Skin of body (tissue), 2 donors: ENCODE results near the gene MAGEF1. TPM values are rescaled to one million over a fixed set of nuclear protein-coding genes. Genes with fewer than 3 reads are reported as not detected.

Experiments
- DNase-seq: peaks from one replicate; lab custom pipeline; 2025; lab: John Stamatoyannopoulos, UW
- total RNA-seq: library from RNA; depleted of rRNA; stranded (reverse); fragments of >200 nt; gene quantifications from one replicate; pipeline ENCODE4 v1.2.3, GENCODE V29; 2014

MAGEF1 gene, protein sequence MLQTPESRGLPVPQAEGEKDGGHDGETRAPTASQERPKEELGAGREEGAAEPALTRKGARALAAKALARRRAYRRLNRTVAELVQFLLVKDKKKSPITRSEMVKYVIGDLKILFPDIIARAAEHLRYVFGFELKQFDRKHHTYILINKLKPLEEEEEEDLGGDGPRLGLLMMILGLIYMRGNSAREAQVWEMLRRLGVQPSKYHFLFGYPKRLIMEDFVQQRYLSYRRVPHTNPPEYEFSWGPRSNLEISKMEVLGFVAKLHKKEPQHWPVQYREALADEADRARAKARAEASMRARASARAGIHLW
- total RNA-seq: 21.3 TPM

DNA sequence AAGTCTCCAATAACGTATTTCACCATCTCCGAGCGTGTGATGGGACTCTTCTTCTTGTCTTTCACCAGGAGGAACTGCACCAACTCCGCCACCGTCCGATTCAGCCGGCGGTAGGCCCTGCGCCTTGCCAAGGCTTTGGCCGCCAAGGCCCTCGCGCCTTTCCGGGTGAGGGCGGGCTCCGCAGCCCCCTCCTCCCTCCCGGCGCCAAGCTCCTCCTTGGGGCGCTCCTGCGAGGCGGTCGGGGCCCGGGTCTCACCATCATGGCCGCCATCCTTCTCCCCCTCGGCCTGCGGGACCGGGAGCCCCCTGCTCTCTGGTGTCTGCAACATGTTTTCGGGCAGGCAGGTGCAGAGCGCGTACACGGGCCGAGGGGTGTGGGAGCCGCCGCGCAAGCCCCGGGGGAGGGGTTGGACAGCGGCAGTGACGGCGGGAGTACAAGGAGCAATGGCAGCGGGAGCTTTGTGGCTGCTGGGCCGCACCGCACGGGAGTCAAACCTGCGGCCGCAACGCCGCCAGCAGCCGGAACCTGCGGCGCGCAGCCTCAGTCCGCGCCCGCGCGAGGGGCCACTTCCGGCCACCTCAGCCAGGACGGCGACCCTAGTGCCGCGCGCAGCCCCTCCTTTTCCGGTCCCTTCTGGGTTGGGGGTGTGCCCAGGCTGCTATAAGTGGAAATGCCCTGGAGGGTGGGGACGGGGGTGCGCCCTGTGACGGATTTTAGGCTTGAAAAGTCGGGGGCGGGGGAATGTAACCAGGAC is at the start of gene MAGEF1:
Gene MAGEF1 (minus strand): TSS at position 572 of the 755 bp plus-strand sequence. CDS start 243 bp downstream, at position 329.
- DNase-seq: peak; percentile 80

DNA sequence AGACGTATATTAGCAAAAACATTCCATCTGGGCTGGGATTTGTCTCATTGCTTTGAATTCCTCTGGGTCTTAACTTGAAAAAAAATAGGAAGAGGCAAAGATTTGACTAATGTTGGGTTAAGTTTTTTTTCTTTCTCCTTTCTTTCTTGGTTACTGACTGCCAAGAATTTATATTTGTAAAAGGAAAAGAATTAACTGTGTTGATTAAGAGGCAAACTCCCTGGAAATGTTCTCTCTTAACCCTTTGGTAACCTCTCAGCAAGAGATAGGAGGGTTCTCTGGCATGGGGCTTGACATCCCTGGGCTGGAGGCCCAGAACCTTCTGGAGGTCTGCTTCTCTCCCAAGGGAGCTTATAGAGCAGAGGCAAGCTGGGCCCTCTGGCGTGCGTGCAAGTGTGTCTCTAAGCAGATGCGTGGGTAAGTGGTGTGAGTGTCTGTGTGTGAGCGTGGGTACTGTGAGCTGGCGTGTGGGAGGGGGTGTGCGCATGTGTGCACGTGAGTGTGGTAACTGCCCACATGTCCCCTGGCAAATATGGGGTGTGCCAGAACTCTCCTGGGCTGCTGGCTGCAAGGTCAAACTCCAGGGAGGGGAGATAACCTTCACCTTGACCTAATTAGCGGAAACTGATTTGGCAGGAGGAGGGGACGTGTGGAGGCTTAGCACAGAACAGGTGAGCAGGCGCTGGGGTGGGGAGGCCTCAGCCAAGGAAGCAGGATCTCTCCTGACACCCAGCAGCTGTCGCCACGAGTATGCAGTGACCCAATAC is 49.4 kb upstream of the MAGEF1 start:
- peak; percentile 96 for DNase-seq

DNA sequence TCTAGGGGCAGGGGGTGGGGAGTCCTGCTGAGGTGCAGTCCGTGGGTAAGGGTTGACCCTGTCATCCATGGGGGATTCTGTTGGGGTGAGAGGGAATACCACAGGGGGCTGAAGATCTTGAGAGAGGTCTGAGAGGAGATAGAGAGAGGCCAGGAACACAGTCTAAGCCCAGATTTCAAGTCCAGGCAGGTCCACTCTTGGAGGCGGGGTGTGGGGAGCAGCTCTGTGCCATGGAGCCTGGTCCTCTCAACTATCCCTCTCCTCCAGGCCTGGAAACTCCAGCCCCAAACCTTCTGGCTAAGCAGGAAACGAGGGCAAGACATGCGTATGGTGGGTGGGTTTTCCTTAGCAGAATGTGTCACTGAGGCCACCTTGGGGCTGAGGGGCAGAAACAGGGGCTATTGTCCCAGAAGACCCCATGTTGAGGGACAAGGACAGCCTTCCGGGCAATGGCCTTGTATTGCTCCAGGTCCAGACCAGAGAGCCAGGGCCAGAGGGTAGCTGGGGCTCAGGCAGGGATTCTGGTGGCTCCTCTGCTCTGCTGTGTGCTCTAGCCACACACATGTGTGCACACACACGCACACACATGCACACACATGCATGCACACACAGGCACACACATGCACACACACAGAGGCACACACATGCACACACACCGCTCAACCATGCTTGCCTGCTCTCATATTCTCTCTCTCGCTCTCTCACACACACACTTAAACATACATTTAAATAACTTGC is 48.6 kb upstream of the MAGEF1 start:
- no peak for DNase-seq

DNA sequence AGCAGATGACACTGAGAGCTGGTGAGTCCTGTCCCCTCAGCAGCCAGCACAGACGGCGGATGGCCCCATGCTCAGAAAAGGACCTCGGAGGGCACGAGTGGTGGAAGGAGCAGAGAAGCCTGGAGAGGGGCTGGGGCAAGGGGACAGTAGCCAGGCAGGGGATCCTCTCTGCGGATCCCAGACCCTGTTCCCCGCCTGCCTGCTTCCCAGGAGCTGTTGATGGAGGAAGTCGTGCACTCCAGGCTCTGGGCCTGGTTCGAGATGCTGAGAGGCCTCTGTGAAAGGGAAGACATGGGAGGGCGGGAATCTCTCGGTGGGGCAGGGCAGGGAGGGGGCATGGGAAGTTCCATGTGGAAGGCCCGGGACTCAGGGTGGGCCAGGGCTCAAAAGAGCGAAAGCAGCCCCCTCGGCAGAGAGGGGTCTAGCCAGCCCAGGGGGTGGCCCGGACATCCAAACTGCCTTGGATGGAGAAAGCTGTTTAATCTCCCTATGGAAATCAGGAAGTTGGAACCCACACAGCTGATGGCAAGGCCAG is 47.9 kb upstream of the MAGEF1 start:
- no peak for DNase-seq

DNA sequence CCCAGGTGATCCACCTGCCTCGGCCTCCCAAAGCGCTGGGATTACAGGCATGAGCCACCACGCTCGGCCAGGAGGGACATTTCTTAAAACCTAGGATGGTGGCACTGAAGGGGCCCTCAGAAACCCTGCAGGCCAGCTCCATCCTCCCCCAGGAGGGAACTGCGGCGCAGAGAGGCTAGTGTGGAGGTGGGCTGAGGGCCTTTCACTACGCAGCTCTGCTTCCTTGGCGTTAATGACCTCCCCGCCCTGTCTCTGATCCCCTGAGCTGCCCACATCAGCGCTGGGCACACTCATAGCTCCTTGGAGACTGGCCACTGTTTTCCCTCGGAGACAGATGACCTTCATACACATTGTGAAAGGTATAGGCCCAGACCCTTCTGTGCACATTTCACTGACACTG is 46.2 kb upstream of the MAGEF1 start:
- DNase-seq: no peak

DNA sequence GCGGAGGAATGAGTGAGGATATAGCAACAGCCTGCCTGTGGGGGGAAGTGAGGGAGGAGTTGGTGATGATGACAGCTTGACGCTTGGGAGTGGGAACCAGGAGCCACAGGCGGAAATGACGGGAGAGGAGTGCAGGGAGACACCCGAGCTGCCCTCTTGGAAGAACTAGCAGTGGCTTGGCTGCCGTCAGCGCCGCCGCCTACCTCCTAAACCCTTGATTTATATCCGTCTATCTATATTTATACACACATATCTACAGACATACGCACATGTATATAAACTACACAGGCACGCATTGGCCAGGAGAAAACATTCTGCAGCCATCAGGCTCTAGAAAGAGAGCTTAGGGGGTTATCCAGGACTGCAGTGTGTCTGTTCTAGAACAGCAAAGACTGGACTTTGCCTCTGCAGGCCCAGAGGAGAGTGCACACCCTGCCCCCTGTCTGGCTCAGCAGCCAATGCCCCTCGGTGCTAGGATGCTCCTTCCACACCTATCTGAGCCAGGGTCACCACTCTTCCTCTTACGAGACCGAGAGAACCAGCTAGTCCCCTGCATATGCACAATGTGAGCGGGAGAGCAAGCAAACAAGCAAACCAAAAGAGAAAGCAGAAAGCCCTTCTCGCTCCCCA is 45.3 kb upstream of the MAGEF1 start:
- DNase-seq: peak; percentile 97

DNA sequence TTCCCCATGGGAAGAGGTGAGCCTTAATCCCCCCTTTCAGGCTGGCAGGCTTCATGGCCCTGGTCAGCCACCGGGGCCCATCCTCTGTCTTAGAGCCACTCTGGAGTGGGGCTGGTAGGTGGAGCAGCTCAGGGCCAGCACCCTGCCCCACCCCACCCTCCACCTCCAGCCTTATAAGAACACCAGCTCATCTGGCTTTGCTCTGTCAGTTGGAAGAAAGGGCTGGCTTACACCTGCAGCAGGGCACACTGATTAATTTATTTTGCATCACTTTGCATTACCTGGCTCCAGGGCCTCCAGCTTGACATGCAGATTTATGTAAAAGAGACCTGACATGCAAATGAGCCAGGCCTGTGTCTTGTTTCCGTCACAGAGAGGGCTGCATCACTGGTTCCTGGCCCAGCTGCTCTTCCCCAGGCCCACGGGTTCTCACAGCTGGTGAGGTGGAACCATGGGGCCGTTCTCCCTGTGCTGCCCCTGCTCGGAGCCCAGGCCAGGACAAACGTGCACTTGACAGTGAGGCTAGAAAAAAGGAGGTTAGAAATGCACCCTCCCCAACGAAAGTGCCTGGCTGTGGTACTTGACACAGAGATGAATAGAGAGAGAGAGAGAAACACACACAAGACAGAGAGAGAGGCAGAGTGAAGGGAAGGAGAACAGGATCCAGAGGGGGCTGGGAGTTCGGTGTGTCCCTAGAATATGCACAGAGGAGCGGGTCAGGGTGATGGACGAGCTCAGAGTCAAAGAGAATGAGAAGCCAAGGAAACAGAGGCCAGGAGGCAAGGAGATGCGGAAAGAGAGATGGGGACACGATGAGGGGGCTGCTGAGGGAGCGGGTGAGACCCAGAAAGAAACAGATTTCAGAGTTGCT is 44.5 kb upstream of the MAGEF1 start:
- peak; percentile 66 for DNase-seq

DNA sequence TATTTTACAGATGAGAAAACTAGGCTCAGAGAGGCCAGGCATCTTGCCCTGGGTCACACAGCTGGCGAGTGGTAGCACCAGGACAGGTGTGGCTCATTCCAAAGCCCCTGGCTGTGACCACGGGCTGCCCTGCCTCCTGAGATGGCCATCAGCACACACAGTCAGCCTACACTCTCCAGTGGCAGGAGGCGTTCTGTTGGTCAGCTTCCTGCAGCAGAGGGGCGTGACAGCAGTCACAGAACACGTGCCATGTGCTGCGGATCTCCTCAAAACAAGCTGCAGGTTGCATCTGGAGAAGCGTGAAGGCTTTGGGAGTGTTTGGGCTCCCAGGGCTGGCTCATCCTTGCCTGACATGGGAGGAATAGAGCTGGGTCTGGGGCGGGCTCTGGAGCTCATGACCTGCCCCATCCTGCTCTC is 43.5 kb upstream of the MAGEF1 start:
- DNase-seq: no peak

DNA sequence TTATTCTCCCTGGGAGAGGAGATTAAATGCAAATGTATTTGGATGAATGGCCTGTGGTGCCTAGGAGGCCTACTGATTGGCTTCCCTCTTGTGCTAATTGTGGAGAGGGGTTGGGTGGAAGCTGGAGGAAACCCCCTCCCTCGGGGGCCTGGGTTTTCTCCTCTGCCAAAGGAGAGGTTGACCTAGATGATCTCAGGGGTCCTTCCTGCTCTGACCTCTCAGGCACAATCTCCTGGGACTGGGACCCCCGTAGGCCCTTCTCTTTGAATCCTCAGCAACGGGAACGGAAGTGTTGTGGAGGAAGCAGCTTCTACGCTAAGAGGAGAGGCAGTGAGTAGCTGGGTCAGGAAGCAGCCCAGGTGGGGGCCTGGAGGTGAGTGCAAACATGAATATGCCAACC is 40.5 kb upstream of the MAGEF1 start:
- DNase-seq: no peak

DNA sequence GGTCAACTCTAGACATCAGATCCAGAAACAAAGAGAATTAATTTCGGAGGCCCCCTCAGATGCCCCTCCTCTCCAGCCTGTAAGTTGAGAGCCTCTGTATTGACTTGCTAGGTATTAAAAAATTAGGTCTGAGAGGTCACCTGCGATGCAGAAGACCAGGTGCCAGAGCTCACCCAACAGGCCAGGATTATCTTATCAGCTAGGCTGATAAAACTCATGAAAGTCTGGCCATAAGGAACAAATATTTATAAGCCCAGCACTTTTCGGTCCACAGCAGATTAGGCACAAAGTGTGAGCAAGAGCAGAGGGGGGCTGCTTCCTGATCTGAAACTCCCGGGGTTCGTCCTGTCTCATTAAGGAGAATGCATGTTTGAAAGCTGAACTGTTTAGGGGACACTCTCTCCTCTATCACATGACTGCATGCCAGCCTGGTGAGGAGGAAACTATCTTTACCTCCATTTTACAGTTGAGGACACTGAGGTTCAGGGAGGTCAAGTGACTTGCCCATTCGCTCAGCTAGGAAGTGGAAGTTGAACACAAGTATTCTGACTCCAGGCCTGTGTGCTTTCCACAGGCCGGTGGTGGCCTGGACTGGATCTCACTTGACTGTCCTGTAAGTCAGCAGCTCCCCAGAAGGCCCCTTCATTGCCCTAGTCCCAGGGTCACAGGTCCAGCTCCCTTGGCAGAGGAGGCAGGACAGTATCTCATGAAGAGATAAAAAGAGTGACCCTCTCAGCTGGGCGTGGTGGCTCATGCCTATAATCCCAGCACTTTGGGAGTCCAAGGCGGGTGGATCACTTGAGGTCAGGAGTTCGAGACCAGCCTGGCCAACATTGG is 39.6 kb upstream of the MAGEF1 start:
- no peak for DNase-seq

DNA sequence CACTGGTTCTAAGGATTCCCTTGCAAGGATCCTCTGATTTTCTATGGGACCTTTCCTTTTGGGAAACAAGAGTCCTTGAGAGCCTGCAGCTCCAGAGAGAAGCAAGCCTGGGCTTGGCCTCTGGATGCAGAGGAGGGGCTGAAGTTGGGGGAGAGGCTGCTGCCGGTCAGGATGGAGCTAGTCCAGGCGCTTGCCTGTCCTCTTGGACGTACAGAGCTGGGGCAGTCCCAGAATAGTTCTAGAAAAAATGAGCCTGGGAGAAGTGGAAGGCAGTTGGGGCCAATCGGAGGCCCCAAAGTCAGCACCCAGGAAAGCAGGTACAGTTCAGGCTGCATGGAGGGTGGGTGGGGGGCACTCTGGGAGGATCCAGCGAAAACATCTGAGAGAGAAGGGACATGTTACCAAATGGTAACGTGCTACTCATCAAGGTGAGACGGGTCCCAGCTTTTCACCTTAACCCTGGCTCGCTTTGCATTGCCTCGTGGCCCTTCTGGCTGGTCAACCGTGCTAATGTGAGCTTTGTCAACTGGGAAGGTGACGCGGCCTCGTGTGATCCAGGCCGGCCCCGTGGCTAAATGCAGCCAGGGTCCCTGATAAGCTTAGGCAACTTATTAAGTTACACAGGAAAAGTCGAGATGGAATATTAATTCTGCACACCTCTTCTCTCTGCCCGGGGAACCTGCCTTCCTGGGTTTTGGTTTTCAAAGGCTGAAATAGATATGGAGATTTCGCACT is 38.7 kb upstream of the MAGEF1 start:
- no peak for DNase-seq

DNA sequence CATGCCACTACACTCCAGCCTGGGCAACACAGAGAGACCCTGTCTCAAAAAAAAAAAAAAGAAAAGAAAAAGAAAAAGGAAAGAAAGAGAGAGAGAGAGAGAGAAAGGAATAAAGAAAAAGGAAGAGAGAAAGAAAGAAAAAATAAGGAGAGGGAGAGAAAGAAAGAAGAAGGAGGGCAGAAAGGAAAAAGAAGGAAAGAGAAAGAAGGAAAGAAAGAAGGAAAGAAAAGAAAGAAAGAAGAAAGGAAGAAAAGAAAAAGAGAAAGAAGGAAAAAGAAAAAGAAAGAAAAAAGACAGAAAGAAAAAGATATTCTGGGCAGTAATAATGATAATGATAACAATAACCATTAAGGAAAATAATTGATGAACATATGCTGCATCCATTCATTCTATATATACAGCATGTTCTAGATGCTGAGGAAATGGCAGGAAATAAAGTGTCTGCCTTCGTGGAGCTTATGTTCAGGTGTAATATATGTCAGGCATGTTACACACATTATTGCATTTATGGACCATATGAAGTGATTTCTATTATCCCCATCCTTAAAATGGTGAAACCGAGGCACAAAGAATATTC is 37.4 kb upstream of the MAGEF1 start:
- DNase-seq: no peak

DNA sequence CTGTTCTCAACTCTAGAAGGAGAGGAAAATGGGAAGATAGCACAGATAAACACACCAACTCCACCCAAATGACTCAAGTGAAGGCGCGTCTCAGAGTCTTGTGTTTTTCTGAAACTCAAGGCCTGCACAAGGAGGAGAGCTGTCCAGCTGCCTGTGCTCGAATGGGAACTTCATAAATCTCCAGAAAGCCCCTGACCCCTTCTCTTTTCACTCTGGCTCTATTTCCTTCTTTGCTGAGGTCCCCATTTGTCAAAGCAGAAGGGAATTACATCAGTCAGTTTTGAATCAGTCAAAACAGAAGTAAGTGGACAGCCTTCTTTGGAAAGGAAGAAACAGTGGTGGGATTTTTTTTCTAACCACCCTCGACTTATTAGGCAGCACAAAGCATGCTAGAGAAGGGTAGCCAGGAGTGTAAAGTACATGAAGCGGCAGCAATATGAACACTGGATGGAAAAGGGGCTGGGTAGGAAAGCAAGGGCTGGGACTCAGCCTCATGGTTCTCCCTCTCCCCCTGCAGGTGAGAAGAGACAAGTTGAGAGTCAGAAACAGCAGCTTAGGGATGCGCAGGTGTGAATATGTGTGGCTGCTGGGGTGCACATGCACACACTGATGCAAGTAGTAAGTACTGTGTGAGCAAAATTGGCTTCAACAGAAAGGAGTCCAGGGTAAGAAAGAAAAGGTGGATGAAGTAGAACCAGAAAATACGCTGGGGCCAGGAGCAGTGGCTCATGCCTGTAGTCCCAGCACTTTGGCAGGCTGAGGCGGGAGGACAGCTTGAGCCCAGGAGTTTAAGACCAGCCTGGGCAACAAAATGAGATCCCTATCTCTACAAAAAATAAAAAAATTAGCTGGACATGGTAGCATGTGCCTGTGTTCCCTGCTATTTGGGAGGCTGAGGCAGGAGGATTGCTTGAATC is 36.6 kb upstream of the MAGEF1 start:
- DNase-seq: no peak

DNA sequence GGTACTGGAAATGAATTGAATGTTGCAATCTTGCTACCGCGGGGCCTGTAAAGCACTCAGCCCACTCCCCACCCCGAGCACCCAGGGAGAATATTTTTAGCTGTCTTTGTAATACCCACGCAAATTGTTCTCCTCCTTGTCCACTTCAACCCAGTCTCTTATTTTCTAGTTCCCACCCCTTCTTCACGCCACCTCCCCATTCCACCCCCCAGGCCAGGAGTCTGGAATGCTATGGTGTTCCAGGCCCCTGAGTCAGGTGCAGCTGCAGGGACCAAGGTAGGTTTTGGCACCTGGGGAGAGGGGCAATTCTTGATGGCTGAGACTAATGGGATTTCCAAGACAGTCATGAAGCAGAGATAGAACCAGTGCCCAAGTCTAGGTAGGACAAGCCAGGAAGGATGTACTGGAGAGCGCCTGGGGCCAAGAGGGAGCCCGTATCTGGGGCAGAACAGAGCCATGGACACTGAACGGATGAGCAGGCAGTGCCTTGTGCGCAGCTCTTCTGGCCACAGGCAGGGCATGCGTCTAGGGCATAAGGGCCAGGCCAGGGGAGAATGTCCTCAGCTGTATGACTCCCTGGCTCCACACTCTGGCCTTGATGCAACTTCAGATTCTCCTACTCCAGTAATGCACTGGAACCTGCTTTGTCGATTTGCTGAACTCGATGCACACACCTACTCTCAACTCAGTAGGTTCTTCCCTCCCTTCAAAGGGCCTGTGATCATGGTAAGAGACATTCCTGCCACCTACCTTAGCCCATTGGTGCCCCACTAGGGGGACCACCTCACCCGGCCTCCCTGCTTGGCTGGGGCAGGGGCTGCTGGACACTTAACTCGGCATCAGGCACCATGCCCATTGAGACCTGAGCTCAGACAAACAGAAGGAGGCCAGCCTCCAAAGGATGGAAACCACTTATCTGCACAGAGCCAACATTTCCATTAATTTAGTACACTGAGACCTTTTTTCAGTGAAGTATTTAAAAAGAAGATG is 34.6 kb upstream of the MAGEF1 start:
- DNase-seq: no peak

DNA sequence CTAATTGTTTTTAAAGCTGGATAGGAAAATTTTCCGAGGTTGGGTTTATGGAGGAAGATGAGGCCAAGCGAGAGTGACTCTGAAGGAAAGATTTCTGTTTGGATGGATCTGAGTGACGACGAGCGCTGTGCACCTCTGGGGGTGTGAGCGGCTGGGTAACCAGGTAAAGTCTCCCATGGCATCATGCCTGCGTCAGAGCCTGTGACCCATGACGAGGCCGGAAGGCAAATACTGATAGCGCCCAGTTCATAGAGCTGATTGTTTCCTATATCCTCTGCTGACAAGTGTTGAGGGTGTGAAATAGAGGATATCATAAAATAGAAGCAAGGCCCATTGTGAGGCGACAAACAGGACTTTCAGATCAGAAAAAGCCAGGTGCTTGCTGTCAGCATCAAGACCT is 33.7 kb upstream of the MAGEF1 start:
- no peak for DNase-seq
